SK-N-SH (cell line): ENCODE data around the gene C1orf216. TPM values are rescaled to one million over a fixed set of nuclear protein-coding genes. Genes with fewer than 3 reads are reported as not detected.

Source experiments
- CTCF ChIP-seq: fragments of 200-600 bp; sonication (generic); IDR thresholded peaks from 2 replicates; pipeline ENCODE4 v1.6.1; 2017; ENCODE audit warnings: antibody characterized with exemption, mild to moderate bottlenecking, moderate library complexity
- ELF1 ChIP-seq: IDR thresholded peaks from 2 replicates; pipeline ENCODE4 v1.4.0; 2012
- EP300 ChIP-seq, 2 experiments: IDR thresholded peaks; 2 replicates each; pipeline versions ENCODE4 v1.4.0 to v1.6.1; 2012; ENCODE audit warnings: borderline replicate concordance in 1 of 2, low read depth in 1 of 2, low read length in 1 of 2
- EZH2phosphoT487 ChIP-seq: fragments of 200-600 bp; sonication (generic); IDR thresholded peaks from 2 replicates; pipeline ENCODE4 v1.6.1; 2017; ENCODE audit warnings: low read depth, mixed run types, mild to moderate bottlenecking, antibody characterized with exemption, moderate library complexity, borderline replicate concordance
- FOXJ3 ChIP-seq: sonication (generic); formaldehyde crosslinking; IDR thresholded peaks from 2 replicates; pipeline ENCODE4 v1.5.1; 2020; ENCODE audit warnings: mild to moderate bottlenecking, missing genetic modification reagents
- FOXM1 ChIP-seq: IDR thresholded peaks from 2 replicates; pipeline ENCODE4 v1.4.0; 2012; ENCODE audit warnings: low read depth, mild to moderate bottlenecking
- GABPA ChIP-seq: IDR thresholded peaks from 2 replicates; pipeline ENCODE4 v1.4.0; 2012; ENCODE audit warnings: low read depth, mild to moderate bottlenecking
- GATA2 ChIP-seq: sonication (generic); formaldehyde crosslinking; IDR thresholded peaks from 2 replicates; pipeline ENCODE4 v1.5.0; 2020; ENCODE audit warnings: mild to moderate bottlenecking, missing genetic modification reagents
- IRF3 ChIP-seq: fragments of 150-350 bp; IDR thresholded peaks from 2 replicates; pipeline ENCODE4 v1.6.1; 2016; ENCODE audit warnings: mild to moderate bottlenecking, low read depth, low read length
- JUND ChIP-seq: IDR thresholded peaks from 2 replicates; pipeline ENCODE4 v1.4.0; 2012
- MAX ChIP-seq: IDR thresholded peaks from 2 replicates; pipeline ENCODE4 v1.4.0; 2012; ENCODE audit warnings: low read depth
- NFIC ChIP-seq: IDR thresholded peaks from 2 replicates; pipeline ENCODE4 v1.4.0; 2012; ENCODE audit warnings: borderline replicate concordance
- PBX3 ChIP-seq: IDR thresholded peaks from 2 replicates; pipeline ENCODE4; 2012
- POLR2AphosphoS5 ChIP-seq: IDR thresholded peaks from 2 replicates; pipeline ENCODE4 v1.6.1; 2012; ENCODE audit warnings: low read depth, low read length
- RCOR1 ChIP-seq: fragments of 150-350 bp; IDR thresholded peaks from 2 replicates; pipeline ENCODE4 v1.6.1; 2017; ENCODE audit warnings: antibody characterized with exemption, low read length
- RFX5 ChIP-seq: IDR thresholded peaks from 2 replicates; pipeline ENCODE4 v1.6.1; 2012; ENCODE audit warnings: mild to moderate bottlenecking, improper control_type of control experiment, low read length
- RXRA ChIP-seq: IDR thresholded peaks from 2 replicates; pipeline ENCODE4 v1.4.0; 2012; ENCODE audit warnings: low read depth, mild to moderate bottlenecking, borderline replicate concordance
- TAF1 ChIP-seq: IDR thresholded peaks from 2 replicates; pipeline ENCODE4 v1.6.1; 2012; ENCODE audit warnings: low read depth, mild to moderate bottlenecking, low read length, moderate library complexity, borderline replicate concordance
- TCF12 ChIP-seq: IDR thresholded peaks from 2 replicates; pipeline ENCODE4 v1.4.0; 2012
- USF2 ChIP-seq: fragments of 150-350 bp; IDR thresholded peaks from 2 replicates; pipeline ENCODE4 v1.6.1; 2017; ENCODE audit warnings: antibody characterized with exemption, low read length, low read depth, borderline replicate concordance
- YY1 ChIP-seq: IDR thresholded peaks from 2 replicates; pipeline ENCODE4 v1.4.0; 2012; ENCODE audit warnings: low read depth, mild to moderate bottlenecking
- ZBTB33 ChIP-seq: IDR thresholded peaks from 2 replicates; pipeline ENCODE4 v1.4.0; 2012; ENCODE audit warnings: low read depth, borderline replicate concordance
- polyA plus RNA-seq, 3 experiments: library from polyadenylated mRNA; depleted of rRNA; stranded (reverse); fragments of >200 nt; gene quantifications; 2 replicates each; pipeline ENCODE4 v1.2.3, GENCODE V29; 2012
- TF ChIP-seq, protein P1 (sequence below): IDR thresholded peaks from 2 replicates; pipeline ENCODE4 v1.4.0; 2012; ENCODE audit warnings: low read depth, borderline replicate concordance

The C1orf216 gene
- polyA plus RNA-seq, 1 of the 3 experiments (the other 2 are of a cell fraction) = 20.0 TPM

- TF ChIP-seq EZH2phosphoT487 (no peak), NFIC (no peak; the same call in 1 of the 2 replicates), RCOR1 (0 out of 2 replicates have a peak, but pooled peaks have one; percentile 25), GABPA (0 out of 2 replicates have a peak, but pooled peaks have one; percentile 24), YY1 (no peak), TAF1 (no peak), FOXM1 (no peak), MAX (peak; percentile 55; the same call in 1 of the 2 replicates), ZBTB33 (no peak), ELF1 (no peak), EP300 (IDR thresholded peaks at IDR 0.05; ENCODE audit: borderline replicate concordance in 1 of 2, low read depth in 1 of 2, low read length in 1 of 2) (no peak), JUND (no peak), POLR2AphosphoS5 (no peak), RFX5 (no peak), IRF3 (no peak), GATA2 (no peak), FOXJ3 (no peak), CTCF (peak; percentile 93), USF2 (no peak), TCF12 (no peak), RXRA (no peak), PBX3 (no peak)
- TF ChIP-seq, protein P1, sequence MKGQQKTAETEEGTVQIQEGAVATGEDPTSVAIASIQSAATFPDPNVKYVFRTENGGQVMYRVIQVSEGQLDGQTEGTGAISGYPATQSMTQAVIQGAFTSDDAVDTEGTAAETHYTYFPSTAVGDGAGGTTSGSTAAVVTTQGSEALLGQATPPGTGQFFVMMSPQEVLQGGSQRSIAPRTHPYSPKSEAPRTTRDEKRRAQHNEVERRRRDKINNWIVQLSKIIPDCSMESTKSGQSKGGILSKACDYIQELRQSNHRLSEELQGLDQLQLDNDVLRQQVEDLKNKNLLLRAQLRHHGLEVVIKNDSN = no peak
These were observed 3.1 kb downstream of the C1orf216 start (continued) for GRCh38 chr1:35715568-35716002.
